Measurements from ENCODE around the gene BPHL. TPM values are rescaled to one million over a fixed set of nuclear protein-coding genes. Genes with fewer than 3 reads are reported as not detected.

Gene BPHL
- total RNA-seq, 2 experiments from 2014 or later = 9.7 to 20.9 TPM

GRCh38 chr6:3117912-3118352 is 579 bp upstream of the BPHL start:
- Histone ChIP-seq H3K27ac (ENCODE audit: low read depth, low read length, poor library complexity, severe bottlenecking) (peak overlapping the region; percentile 22), H3K4me3 (ENCODE audit: low read depth, low read length, poor library complexity, severe bottlenecking) (peak overlapping the region; percentile 81), H3K79me2 (ENCODE audit: insufficient read depth, low read depth, low read length) (no peaks in the 10 kb centered on the region), H3K4me2 (ENCODE audit: low read length) (peak overlapping the region; percentile 95), H3K9me2 (ENCODE audit: insufficient read depth, low read length) (no peaks in the 10 kb centered on the region), H3K36me3 (ENCODE audit: insufficient read depth, low read length) (peaks cover 14% of the 10 kb centered on the region), H4K20me1 (ENCODE audit: insufficient read depth, low read length) (no peaks in the 10 kb centered on the region), H2AFZ (ENCODE audit: low read length) (peak overlapping the region; percentile 47; the same call in 1 of the 2 replicates), H3K4me1 (ENCODE audit: insufficient read depth, low read length, poor library complexity, severe bottlenecking) (peaks cover 18% of the 10 kb centered on the region), H3K9me3 (ENCODE audit: low read length) (no peaks in the 10 kb centered on the region)
- BruUV-seq (replicated peaks) = TSS peak; percentile 73
- intact Hi-C loops (cut with micrococcal nuclease; ENCODE audit: unreplicated experiment) = loop anchor here (1.0 to 2.0 kb wide), 2 partner anchors 50 to 119 kb away; partner anchors contain the start of genes NQO2 and RIPK1
- ChIA-PET CTCF (ENCODE audit: unreplicated experiment) (no interaction called here), POLR2A (interaction anchor here (0.6 to 2.4 kb wide), 2 partner anchors 12 to 42 kb away, joined by 4 to 13 read pairs; no protein-coding TSS in a partner anchor)
- TF ChIP-seq CTCF (conservative IDR thresholded peaks at IDR 0.05; ENCODE audit: low read length) (no peak), EZH2phosphoT487 (IDR thresholded peaks at IDR 0.05; ENCODE audit: borderline replicate concordance, low read depth, low read length) (no peak)
- DNase-seq (ENCODE audit: low spot score) = no peak

GRCh38 chr6:3119040-3119723 is 671 bp downstream of the BPHL start:
- Histone ChIP-seq H3K79me2 (ENCODE audit: insufficient read depth, low read depth, low read length) (no peaks in the 10 kb centered on the region), H3K36me3 (ENCODE audit: insufficient read depth, low read length) (0 out of 2 replicates have a peak, but pooled peaks cover 3% of the 10 kb centered on the region), H3K4me3 (ENCODE audit: low read depth, low read length, poor library complexity, severe bottlenecking) (peak overlapping the region; percentile 81), H3K27ac (ENCODE audit: low read depth, low read length, poor library complexity, severe bottlenecking) (no peak overlapping the region), H2AFZ (ENCODE audit: low read length) (peak overlapping the region; percentile 47), H4K20me1 (ENCODE audit: insufficient read depth, low read length) (no peaks in the 10 kb centered on the region), H3K4me2 (ENCODE audit: low read length) (peak overlapping the region; percentile 95), H3K9me3 (ENCODE audit: low read length) (no peaks in the 10 kb centered on the region), H3K9me2 (ENCODE audit: insufficient read depth, low read length) (no peaks in the 10 kb centered on the region), H3K4me1 (ENCODE audit: insufficient read depth, low read length, poor library complexity, severe bottlenecking) (peaks cover 22% of the 10 kb centered on the region)
- TSS peak; percentile 51 for BruUV-seq (replicated peaks)
- intact Hi-C loops (cut with micrococcal nuclease; ENCODE audit: unreplicated experiment) = loop anchor here (2.0 kb wide), 1 partner anchor 120 kb away; the partner anchor contains the start of gene NQO2
- ChIA-PET POLR2A (interaction anchor here (0.6 to 2.4 kb wide), 7 partner anchors 32 to 1673 kb away, joined by 3 to 13 read pairs (median 4); no protein-coding TSS in a partner anchor), CTCF (ENCODE audit: unreplicated experiment) (interaction anchor here (0.5 to 0.8 kb wide), 2 partner anchors 43 to 128 kb away, joined by 3 read pairs; no protein-coding TSS in a partner anchor)
- DNase-seq (ENCODE audit: low spot score) = no peak
- no peak for TF ChIP-seq EZH2phosphoT487 (IDR thresholded peaks at IDR 0.05; ENCODE audit: borderline replicate concordance, low read depth, low read length)
- no peak for TF ChIP-seq CTCF (conservative IDR thresholded peaks at IDR 0.05; ENCODE audit: low read length)

GRCh38 chr6:3120765-3121089 is 2.2 kb downstream of the BPHL start:
- Histone ChIP-seq H3K27ac (ENCODE audit: low read depth, low read length, poor library complexity, severe bottlenecking) (no peak overlapping the region), H3K36me3 (ENCODE audit: insufficient read depth, low read length) (no peaks in the 10 kb centered on the region), H4K20me1 (ENCODE audit: insufficient read depth, low read length) (no peaks in the 10 kb centered on the region), H3K4me2 (ENCODE audit: low read length) (no peak overlapping the region), H3K9me2 (ENCODE audit: insufficient read depth, low read length) (no peaks in the 10 kb centered on the region), H3K4me1 (ENCODE audit: insufficient read depth, low read length, poor library complexity, severe bottlenecking) (peaks cover 37% of the 10 kb centered on the region), H2AFZ (ENCODE audit: low read length) (no peak overlapping the region), H3K4me3 (ENCODE audit: low read depth, low read length, poor library complexity, severe bottlenecking) (no peak overlapping the region), H3K9me3 (ENCODE audit: low read length) (no peaks in the 10 kb centered on the region), H3K79me2 (ENCODE audit: insufficient read depth, low read depth, low read length) (no peaks in the 10 kb centered on the region)
- no peak for DNase-seq (ENCODE audit: low spot score)
- TF ChIP-seq CTCF (conservative IDR thresholded peaks at IDR 0.05; ENCODE audit: low read length) = no peak
- TF ChIP-seq EZH2phosphoT487 (IDR thresholded peaks at IDR 0.05; ENCODE audit: borderline replicate concordance, low read depth, low read length) = no peak
- ChIA-PET POLR2A (no interaction called here), CTCF (ENCODE audit: unreplicated experiment) (no interaction called here)
- no TSS peak for BruUV-seq (replicated peaks)
- intact Hi-C loops (cut with micrococcal nuclease; ENCODE audit: unreplicated experiment) = loop anchor here (10.0 kb wide), 1 partner anchor 234 kb away; no protein-coding TSS in a partner anchor
